Measurements from ENCODE around the gene UPP1.
"Not testable (repeated sequence)": the region's sequence is repeated elsewhere in the genome, so short reads cannot be mapped to it uniquely, and the experiment has no call there.

UPP1 gene

DNA sequence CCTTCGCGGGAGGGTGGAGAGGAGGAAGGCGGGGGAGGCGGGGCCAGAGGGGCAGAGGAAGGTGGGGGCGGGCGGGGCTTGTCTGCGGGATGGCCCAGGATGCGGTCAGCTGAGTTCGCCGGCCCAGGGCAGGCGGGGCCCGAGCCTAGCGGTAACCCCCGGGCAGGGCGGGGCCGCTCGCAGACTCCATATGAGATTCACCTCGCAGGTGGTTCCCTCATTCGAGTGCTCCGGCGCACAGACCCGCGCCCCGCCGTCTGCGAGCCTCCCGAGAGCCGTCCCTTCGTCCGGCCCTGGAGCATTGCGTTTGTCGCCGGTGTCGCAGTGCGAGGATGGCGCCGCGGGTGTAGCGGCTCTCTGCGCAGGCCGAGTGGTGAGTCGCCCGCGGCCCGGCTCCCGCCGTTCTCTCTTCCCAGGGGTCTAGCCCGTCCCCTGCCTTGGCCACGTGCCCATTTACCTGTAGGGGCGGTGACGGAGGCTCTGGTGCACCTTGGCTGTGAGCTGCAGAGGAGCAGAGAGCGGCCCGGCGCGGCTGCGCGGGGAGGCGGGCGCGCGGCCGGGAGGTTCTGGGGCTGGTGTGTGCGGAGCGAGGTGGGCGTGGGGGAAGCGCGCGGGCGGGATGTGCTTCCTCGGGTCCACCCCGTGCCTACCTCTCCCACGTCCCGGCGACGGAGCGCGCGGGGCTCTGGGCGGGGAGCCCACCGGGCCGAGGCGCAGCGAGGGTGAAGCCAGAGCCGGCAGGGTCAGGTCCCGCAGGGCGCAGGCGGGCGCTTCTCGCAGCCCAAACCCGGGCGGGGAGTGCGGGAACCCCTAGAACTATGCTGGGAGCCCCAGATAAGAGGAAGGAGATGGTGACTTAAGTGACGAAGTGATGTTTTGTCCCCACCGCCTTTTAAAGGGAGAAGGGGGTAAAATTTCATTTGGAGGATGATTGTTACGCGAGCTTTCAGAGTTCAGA is at the start of gene UPP1:
TSS of gene UPP1 (plus strand) at position 220 of the 958 bp plus-strand sequence. CDS start 5,519 bp downstream, outside the sequence.
- DNase-seq, result peak; percentile 87

DNA sequence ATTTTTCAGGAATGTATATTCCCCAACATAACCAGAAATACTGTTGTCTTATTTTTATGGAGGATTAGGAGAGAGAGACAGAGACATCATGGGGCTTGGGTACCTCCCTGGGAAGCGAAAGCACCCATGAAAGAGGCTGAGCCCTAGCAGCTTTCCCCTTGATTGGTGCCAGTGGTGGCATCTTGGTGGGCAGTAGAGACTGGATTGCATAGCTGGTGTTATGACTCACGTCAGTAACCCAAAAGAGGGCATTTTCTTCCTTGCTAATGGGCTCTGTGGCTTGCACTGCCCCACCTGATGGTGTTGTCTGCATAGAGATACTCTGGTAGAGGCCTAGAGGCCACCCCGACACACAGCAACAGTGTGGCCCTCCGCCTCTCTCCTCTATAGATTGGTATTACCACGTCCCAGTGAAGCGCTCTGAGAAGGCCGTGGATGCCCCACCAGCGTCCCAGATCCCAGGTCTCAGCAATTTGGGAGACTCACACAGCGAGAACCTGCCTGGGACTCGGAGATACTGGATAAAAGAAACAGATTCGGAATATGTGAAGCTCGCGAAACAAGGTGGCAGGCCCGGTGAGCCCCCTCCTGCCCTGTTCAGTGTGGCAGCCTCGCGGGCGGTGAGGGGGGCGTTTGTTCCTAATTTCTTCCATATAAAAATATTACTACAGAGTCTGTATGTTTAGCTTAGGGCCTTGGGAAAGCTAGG is 48.0 kb upstream of the UPP1 start:
- DNase-seq, result no peak

DNA sequence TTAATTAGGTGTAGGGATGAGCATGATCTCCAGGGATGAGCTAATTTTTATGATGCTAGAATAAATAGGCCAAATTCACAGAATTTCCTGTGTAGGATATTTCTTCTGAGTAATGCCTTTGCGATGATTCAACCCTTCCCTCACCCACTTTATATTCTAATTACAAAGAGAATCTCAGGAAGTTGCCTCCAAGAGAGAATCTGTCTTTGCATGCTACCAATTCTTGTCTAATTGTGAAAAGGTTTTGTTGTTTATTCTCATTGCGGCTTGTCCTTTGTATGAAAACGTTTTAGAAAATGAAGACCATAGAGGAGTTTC is 47.5 kb upstream of the UPP1 start:
- DNase-seq, result no peak

DNA sequence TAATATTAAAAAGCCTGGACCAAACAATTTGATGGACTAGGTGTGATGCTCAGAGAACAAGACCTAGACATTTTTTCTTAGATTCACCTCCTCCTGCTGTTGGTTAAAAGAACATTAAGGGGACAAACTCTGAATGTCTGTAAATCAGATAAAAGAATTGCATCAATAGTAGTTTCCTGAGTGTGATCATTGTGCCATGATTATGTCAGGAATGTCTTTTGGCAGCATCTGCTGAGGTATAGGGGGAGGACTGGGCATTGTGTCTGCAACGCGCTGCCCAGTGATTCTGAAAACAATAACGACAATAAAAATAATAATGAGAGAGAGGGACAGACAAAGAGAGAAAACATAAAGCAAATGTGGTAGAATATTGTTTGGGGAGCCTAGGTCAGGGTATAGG is 46.8 kb upstream of the UPP1 start:
- no peak for DNase-seq

DNA sequence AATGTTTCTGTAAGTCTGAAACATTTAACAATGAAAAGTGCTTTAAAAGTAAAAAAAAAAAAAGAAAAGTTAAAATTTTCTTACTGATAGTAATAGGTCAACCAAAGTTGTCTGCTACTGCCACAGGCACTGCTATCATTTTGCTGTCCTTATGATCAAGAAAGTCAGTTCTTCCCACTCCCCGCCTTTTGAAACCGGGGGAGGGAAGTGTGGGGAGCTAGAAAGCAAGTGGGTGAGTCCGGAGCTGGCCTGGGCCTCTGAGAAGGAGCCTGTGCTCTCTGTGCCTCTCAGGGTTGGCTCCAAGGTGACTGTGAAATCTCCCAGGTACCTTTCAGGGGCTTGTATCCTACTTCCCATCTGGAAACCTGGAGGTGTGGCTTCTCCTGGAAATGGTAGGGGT is 46.4 kb upstream of the UPP1 start:
- DNase-seq, result no peak

DNA sequence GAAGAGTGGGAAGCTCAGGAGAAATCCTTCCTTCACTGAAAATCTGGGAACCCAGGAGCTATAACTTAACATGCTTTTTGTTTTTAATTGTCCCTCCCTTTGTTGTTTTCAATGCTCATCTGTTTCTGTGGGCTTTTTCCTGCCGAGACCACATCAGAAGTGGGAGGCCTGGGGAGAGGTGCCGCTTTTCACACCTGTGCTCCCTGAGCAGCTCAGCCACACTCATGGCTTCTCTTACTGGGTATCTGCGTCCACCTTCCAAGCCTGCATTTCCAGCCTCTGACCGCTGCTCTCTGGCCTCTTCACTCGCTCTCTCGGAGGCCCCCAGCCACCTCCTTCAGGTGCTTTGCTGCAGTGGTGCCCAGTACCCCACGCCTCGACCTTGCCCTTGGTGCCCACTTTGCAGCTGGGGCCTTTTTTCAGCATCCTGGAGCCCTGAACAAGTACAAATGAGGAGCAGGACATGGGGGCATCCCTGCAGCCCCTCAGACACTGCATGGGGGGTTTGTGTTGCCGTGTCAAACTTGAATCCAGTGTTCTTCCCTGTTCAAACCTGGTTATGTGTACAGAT is 43.8 kb upstream of the UPP1 start:
- DNase-seq, result no peak

DNA sequence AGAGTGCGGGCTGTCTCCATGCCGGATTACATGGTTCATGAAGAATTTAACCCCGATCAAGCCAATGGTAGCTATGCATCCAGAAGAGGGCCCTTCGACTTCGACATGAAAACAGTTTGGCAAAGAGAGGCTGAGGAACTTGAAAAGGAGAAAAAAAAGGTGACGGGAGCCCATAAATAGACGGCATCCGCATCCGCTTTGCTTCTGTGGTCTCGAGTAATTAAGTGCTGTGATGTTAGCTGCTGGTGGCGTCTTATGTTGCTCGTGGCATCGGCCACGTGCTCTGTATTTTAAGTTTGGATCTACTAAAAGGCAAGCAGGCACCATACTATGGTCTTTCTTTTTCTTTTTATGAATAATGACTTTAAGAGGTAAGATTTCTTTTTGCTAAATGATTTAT is 42.6 kb upstream of the UPP1 start:
- peak; percentile 16 for DNase-seq

DNA sequence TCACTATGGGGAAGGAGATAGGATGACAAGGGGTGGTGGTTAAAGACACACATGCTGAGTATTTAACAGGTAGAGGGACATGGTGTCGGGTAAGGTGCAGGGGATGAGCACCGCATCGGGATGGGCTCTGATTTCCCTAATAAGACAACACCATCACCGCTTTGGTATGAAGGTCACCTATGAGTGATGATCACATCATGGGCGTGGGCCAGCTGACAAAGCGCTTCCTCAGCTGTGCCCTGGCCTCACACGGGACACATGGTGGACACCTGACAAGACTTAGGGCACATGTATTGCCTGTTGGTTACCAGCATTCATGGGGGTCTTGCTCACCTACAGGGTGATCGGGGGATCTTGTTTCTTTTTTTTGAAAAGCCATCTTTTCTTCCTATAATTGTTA is 41.0 kb upstream of the UPP1 start:
- DNase-seq, result no peak

DNA sequence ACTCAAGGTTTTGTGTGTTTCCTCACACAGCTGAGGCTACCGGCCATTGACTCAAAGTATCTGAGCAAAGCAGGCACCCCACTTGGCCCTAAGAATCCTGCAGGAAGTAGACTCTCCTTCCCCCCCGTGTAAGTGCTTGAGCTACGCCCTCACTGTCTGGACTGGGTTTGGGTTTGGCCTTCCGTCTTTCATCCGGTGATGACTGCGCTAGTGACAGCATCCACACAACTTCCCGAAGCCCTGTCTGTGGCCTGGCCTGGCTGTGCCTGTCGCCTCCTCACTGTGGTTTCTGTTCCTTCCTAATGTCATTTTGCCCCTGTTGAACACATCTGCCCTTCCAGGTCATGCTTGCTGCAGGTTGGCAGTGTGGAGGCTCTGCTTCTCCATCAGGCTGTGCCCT is 39.2 kb upstream of the UPP1 start:
- DNase-seq, result no peak

DNA sequence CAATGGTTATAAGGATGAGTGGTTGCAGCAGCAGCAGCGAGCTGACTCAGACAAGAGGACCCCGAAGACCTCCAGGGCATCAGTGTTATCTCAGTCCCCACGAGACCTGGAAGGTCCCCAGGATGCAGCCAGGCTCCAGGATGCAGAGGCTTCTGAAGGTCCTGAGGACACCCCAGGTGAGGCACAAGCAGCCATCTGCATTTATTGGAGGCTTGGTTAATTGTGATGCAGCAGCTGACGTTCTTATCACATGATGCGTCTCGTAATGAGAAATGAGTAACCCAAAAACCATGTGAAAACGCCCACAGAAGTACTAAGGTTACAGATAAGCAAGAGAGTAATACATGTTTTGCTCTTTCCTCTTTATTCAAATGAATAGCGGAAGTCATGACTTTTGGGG is 36.3 kb upstream of the UPP1 start:
- DNase-seq, result no peak

DNA sequence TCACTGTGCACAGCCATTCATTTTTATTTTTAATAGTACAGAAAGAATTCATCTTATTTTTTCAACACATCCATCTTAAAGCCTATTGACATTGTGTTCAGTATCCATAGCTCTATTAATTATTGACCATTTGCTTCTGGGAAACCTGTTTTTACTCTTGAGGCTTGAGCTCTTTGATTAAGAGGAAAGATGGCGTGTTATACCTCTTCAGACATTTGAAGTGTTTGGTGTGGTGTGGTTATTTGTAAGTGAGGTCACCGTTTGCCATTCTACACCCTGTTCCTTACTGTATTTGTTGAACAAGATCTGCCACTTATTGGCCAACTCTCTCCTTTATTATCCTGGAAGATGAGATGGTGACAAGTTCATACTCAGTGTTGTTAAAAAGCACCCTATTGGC is 35.3 kb upstream of the UPP1 start:
- DNase-seq, result no peak

DNA sequence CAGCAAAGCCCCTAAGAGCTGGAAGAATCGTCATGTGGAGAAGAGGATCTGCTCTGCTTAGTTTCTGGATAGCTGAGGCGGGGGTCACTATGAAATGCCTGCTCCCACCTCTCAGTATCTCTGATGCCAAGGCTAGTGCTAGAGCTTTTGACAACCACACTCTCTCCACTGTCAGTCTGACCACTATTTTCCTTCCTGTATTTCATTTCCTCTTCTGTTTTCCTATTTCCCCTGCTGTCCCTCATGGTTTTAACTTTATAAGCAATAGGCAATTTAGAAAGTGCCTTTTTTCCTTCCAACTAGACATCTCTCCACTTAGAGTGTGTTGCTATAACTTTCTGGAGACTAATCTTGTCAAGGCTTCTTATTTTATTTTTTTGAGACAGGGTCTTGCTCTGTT is 30.1 kb upstream of the UPP1 start:
- no peak for DNase-seq

DNA sequence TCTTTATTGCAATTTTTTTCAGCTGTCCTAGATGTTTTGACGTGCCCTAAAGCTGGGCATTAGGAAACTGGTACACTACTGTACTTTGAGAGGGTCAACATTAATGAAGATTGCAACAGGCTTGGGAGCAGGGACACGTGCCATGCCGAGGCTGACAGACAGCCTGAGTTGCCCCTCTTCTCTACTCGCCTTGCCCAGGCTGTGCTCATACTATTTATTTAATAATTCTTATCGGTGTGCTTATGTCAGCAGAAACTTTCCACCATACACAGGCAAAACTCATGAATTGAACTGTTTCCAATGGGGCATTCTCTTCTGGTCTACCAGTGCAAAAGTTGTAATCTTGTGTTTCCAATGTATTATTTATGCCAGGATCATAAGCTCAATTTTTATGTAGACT is 29.4 kb upstream of the UPP1 start:
- DNase-seq, result no peak

DNA sequence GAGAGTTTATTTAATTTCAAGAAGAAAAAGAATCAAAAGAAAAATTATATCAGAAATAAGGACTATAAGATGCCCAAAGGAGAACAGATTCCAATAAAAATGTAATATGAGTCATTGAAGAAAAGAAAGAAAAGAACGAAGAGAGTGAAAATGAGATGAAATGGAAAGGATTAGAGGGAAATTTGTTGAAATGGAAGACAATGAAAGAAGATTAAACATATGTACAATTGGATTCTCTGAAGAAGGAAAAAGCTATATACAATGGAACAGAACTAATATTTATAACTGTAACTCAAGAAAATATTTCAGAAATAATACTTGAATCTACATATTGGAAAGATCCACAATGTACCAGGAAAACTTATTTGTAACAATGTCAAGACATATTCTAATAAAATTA is 25.1 kb upstream of the UPP1 start:
- no peak for DNase-seq

DNA sequence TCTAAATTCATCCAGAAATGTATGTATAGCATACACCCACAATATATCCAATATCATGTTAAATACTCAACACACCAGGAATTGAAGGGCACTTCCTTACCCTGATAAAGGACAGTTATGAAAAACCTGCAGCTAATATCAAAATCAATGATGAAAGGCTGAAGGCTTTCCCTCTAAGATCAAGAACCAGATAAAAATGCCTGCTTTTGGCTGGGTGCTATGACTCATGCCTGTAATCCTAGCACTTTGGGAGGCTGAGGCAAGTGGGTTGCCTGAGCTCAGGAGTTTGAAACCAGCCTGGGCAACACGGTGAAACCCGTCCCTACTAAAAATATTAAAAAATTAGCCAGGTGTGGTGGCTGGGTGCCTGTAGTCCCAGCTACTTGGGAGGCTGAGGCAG is 21.6 kb upstream of the UPP1 start:
- no peak for DNase-seq

DNA sequence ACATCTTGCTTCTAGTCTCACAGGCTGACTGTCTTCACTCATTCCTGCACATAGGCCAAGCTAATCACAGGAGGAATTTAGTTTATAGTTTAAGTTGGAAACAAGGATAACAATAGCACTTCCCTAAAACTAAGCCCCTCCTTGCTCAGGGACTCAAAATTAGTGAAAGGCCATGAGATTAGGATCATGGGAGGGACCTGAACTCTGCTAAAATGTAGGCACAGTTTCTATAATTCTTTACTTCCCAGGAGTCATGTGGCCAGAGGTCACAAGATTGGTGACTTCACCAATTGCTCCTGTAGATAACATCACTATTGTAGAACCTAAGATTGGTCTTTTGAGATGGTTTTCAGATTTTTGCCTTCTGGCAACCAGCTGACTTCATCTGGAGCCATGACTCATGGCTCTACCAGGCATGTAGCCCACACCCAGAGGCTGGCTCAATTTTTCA is 14.8 kb upstream of the UPP1 start:
- DNase-seq, result no peak

DNA sequence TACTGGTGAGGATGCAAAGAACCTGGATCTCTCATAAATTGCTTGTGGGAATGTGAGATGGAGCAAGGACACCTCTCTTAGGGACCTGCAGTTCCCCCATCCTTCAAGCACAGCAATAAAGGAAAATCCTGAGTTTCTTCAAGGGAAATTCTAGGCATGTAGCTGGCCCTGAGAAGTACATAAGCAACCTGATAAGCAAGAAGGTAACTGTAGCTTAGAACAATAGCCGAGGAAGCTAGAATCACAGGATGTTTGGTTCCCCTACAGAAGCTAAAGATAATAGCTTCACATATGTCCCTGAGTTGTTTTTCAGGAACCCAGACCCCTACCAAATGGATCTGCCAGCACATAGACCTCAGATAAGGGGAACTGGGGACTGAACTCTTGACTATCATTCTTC is 11.6 kb upstream of the UPP1 start:
- no peak for DNase-seq

DNA sequence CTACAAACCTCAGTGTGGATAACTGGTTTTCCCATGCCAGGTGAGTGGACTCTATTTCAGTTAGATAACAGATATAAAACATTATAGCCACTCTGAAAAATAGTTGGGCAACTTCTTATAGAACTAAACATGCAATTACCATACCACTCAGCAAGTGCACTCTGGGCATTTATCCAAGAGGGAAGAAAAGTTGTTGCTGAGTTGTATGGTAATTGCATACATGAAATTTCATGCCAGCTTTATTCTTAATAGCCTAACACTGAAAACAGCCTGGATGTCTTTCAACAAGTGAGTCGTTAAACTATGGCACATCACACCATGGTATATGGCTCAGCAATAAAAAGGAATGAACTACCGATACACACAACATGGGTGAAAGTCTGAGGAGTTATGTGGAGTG is 10.6 kb upstream of the UPP1 start:
- no peak for DNase-seq

DNA sequence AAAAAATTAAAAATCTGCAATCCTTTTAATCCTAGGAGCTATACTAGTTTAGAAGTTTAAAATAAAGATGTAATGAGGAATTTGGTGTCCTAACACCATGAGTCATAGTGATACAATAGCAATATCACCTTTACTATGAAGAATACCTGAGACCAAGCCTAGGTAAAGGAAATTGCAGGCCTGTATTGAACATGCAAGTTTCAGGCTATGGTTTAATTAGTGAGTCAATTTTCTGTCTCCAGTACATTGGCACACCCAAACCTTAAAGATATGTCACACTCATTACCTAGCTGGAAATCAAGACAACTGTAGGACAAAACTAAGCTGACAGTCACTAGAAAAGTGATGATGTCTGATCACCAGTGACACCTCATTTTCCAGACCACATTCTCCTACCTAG is 6.7 kb upstream of the UPP1 start:
- DNase-seq, result not testable (repeated sequence)

DNA sequence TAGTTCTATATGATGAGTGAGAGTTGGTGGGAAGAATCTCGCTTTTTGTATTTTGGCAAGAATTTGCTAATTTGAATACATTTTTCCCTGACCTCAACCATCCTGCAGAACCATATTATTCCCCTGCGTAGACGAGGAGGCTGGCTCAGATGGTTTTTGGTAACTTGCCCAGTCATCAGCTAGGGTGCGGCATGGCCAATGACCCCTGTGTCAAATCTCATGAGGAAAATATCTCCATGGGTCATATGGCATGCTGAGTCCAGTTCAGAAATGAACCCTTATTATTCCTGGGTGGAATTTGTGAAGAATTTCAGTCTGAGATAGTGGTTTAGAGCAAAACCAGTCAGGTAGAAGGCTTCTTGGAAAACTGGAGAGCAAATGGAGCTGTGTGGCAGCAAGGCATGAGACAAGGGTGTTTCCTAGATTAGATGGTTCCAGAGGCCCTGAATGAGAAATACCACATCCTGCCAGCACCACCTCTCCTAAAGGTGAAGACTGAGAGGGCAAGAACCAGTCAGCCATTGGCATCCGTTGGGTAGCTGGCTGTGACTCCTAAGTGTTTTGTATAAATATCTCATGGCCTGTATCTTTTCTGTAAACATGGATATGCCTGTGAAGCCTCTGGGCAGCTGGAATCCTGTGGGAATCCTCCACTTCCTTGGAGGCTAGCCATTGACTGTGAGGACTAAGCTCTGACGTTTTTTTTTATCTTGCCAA is 5.8 kb upstream of the UPP1 start:
- DNase-seq, result no peak

DNA sequence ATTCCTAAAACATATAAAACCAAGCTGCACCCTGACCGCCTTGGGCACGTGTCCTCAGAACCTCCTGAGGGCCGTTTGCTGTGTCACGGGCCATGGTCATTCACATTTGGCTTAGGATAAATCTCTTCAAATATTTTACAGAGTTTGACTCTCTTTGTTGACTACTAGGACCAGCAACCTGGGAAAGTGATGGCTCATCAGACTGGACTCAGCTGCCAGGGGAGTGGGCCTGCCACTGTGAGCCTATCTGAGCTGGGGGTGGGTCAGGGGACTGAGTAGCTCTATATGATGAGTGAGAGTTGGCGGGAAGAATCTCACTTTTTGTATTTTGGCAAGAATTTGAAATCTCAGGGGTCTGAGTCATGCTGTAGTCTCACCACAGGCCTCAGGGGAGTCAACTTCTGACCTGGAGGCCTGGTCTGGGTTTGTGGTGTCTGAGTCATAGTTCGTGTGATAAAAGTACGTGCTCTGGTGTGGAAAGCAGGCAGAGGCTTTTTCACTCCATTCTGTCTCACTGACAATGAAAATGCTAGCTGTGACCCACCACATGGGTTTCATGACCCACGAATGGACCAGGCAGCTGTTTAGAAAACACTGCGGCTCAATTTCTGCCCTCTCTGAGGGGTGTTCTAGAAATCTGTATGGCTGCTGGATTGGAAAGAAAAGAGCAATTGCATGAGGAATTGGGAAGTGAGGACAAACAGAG is 4.2 kb upstream of the UPP1 start:
- DNase-seq, result peak; percentile 69

DNA sequence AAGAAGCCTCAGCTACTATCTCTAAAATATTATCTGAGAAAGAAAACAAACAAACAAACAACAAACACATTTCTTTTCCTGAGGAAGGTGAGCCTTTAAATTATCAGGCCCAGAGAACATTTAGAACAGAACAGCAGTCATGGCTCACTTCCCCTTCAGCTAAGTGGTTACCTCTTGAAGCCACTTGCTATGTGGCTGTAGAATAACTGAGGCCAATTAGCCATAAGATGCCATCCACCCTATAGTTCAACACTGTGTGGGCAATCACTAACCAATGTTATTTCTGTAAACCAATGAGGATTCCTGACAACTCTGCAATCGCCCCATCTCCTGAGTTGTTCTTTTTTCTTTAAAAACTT is 3.7 kb upstream of the UPP1 start:
- no peak for DNase-seq

DNA sequence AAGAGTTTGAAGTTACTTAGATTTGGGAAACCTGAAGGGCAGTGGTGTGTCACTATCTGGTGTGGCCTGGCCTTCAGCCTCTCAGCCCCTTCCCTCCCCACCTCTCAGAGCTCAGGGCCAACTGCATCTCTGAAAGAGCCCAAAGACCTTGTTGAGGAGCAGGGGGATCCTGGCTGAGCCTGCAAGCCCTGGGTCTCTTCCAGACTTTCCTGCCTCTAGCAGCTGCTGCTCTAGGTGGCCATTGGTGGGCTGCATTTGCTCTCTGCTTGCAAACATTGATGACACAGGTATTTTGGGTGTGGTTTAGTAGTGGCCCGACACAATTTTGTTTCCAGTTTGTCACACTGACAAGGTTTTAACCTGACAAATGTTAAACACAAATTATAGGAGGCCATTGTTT is 3.1 kb upstream of the UPP1 start:
- no peak for DNase-seq
